Osteoblast (primary cell): ENCODE measurements around the gene CATSPERE. TPM values are rescaled to one million over a fixed set of nuclear protein-coding genes. Genes with fewer than 3 reads are reported as not detected.

Experiments
- DNase-seq: peaks from one replicate; pipeline ENCODE4 v3.0.0; 2011; ENCODE audit warnings: low spot score, mixed read lengths; ENCODE audit not compliant: insufficient read length; ENCODE audit errors: missing footprints
- H2AFZ ChIP-seq: 2 replicates; pipeline ENCODE4 v1.6.0; 2011; ENCODE audit warnings: mild to moderate bottlenecking, low read length
- H3K27ac ChIP-seq: 2 replicates; pipeline ENCODE4 v1.5.1; 2011; ENCODE audit warnings: mild to moderate bottlenecking, low read depth, low read length, moderate library complexity
- H3K27me3 ChIP-seq: 2 replicates; pipeline ENCODE4 v1.6.0; 2012; ENCODE audit warnings: mild to moderate bottlenecking, control low read depth, inconsistent platforms, low read length, moderate library complexity; ENCODE audit not compliant: insufficient read depth
- H3K36me3 ChIP-seq: 2 replicates; pipeline ENCODE4 v1.5.1; 2011; ENCODE audit warnings: mild to moderate bottlenecking, low read length, control low read depth, moderate library complexity; ENCODE audit not compliant: insufficient read depth
- H3K4me1 ChIP-seq: 2 replicates; pipeline ENCODE4 v1.5.1; 2011; ENCODE audit warnings: mild to moderate bottlenecking, low read length, control low read depth, moderate library complexity; ENCODE audit not compliant: insufficient read depth
- H3K4me2 ChIP-seq: 2 replicates; pipeline ENCODE4 v1.6.0; 2011; ENCODE audit warnings: mild to moderate bottlenecking, low read length; ENCODE audit not compliant: insufficient read depth
- H3K4me3 ChIP-seq: fragments of 200-600 bp; sonication (generic); 3 replicates; pipeline ENCODE4 v1.5.1; 2012; ENCODE audit warnings: mild to moderate bottlenecking, low read length, inconsistent platforms; ENCODE audit not compliant: insufficient read depth
- H3K79me2 ChIP-seq: 2 replicates; pipeline ENCODE4 v1.6.0; 2012; ENCODE audit warnings: mild to moderate bottlenecking, low read length, control low read depth, inconsistent platforms; ENCODE audit not compliant: insufficient read depth
- H3K9me3 ChIP-seq: 2 replicates; pipeline ENCODE4 v1.5.1; 2011; ENCODE audit warnings: low read depth, low read length, control low read depth
- H4K20me1 ChIP-seq: 2 replicates; pipeline ENCODE4 v1.6.0; 2012; ENCODE audit warnings: mild to moderate bottlenecking, low read length, control low read depth; ENCODE audit not compliant: insufficient read depth
- total RNA-seq: library from RNA; depleted of rRNA; stranded (reverse); fragments of >200 nt; gene quantifications from 2 replicates; pipeline ENCODE4 v1.2.3, GENCODE V29; 2012
- TF ChIP-seq, protein P1 (sequence below): IDR thresholded peaks from 2 replicates; pipeline ENCODE4 v1.5.1; 2011; ENCODE audit warnings: mild to moderate bottlenecking, low read depth, low read length, moderate library complexity; ENCODE audit errors: extremely low read depth

Gene CATSPERE
- total RNA-seq, 1 donor: 1.4 TPM

DNA sequence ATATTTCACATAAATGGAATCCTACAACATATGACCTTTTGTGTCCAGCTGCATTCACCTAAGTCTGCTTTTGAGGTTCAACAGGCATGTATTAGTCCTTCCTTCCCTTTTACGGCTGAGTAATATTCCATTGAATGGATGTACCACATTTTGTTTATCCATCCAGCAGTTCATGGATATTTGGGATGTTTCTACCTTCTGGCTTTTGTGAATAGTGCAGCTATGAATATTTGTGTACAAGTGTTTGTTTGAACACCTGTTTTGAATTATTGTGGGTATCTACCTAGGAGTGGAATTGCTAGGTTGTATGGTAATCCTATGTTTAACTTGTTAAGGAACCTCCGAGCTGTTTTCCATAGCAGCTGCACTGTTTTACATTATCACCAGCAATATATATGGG lies 129.6 kb downstream of the CATSPERE start:
- H3K79me2 ChIP-seq: no peaks in the 10 kb centered on the region
- TF ChIP-seq, protein P1, sequence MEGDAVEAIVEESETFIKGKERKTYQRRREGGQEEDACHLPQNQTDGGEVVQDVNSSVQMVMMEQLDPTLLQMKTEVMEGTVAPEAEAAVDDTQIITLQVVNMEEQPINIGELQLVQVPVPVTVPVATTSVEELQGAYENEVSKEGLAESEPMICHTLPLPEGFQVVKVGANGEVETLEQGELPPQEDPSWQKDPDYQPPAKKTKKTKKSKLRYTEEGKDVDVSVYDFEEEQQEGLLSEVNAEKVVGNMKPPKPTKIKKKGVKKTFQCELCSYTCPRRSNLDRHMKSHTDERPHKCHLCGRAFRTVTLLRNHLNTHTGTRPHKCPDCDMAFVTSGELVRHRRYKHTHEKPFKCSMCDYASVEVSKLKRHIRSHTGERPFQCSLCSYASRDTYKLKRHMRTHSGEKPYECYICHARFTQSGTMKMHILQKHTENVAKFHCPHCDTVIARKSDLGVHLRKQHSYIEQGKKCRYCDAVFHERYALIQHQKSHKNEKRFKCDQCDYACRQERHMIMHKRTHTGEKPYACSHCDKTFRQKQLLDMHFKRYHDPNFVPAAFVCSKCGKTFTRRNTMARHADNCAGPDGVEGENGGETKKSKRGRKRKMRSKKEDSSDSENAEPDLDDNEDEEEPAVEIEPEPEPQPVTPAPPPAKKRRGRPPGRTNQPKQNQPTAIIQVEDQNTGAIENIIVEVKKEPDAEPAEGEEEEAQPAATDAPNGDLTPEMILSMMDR: no peak
- H4K20me1 ChIP-seq: no peaks in the 10 kb centered on the region
- H3K27ac ChIP-seq: no peak overlapping the region
- H2AFZ ChIP-seq: no peak overlapping the region
- H3K36me3 ChIP-seq: no peaks in the 10 kb centered on the region
- no peak overlapping the region for H3K4me2 ChIP-seq
- H3K9me3 ChIP-seq: no peaks in the 10 kb centered on the region
- no peak for DNase-seq
- H3K4me1 ChIP-seq: no peaks in the 10 kb centered on the region
- H3K4me3 ChIP-seq: no peak overlapping the region
- H3K27me3 ChIP-seq: no peaks in the 10 kb centered on the region

DNA sequence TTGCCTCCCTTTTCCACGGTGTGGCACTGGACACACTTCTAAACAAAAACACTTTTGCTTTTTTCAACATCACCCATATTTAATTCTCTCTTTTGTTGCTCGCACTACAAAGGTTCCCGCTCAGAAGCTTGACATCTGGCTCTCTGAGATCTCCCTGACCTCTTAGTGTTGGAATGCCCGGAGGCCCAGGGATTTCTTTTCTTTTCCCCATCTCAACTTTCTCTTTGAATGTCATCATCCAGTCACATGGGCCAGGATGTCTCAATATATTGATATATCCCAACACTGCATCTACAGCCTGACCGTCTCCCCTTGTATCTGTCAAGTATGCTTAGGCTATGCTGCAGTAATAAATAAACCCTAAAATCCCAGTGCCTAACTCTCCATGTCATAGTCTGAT lies 137.5 kb downstream of the CATSPERE start:
- TF ChIP-seq, protein P1: no peak
- no peak overlapping the region for H2AFZ ChIP-seq
- no peak overlapping the region for H3K27ac ChIP-seq
- H3K4me3 ChIP-seq: no peak overlapping the region
- H4K20me1 ChIP-seq: no peaks in the 10 kb centered on the region
- H3K4me2 ChIP-seq: no peak overlapping the region
- H3K9me3 ChIP-seq: no peaks in the 10 kb centered on the region
- no peaks in the 10 kb centered on the region for H3K79me2 ChIP-seq
- H3K4me1 ChIP-seq: peaks cover 5% of the 10 kb centered on the region
- no peaks in the 10 kb centered on the region for H3K27me3 ChIP-seq
- no peak for DNase-seq
- no peaks in the 10 kb centered on the region for H3K36me3 ChIP-seq

DNA sequence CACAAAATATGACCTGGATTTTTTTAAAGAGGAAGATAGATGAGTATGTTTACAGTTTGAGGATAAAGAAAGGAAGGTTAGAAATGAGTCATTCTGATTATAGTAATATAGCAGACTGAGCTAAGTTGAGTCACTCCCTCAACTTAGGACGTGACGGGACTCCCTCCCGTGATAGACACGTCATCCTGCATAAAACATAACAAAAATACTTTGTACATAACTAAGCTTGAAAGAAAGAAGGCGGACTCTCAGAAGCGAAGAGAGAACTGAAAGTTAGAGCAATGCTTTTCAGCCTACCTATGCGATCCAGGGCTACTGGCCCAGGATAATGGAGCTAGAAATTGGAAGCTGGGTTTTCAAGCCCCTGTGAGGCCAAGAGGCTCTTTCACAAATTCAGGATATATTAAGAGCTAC lies 138.9 kb downstream of the CATSPERE start:
- Histone ChIP-seq H3K27ac (peak overlapping the region; percentile 92), H2AFZ (peak overlapping the region; percentile 79), H3K4me2 (peak overlapping the region; percentile 92), H3K79me2 (no peaks in the 10 kb centered on the region), H3K4me1 (peaks cover 5% of the 10 kb centered on the region), H3K4me3 (peak overlapping the region; percentile 68), H4K20me1 (no peaks in the 10 kb centered on the region), H3K36me3 (no peaks in the 10 kb centered on the region), H3K27me3 (peaks cover 2% of the 10 kb centered on the region), H3K9me3 (no peaks in the 10 kb centered on the region)
- TF ChIP-seq, protein P1: no peak
- peak; percentile 93 for DNase-seq

DNA sequence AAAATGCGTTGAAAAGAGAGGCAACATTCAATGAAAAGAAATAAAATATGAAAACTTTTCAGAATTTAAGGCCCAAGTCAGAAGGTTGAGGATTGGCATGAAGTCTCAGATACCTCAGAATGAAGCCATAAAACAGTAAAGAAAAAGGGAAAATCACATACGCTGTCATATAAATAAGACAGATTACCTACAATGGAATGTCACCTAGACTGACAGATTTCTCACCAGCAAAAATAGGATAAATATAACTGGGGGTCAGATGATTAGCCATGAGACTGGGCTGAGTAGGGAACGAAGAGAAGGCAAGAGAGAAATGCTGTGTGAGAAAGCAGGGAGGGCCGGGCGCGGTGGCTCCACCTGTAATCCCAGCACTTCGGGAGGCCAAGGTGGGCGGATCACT lies 140.3 kb downstream of the CATSPERE start:
- no peaks in the 10 kb centered on the region for H3K9me3 ChIP-seq
- H3K4me2 ChIP-seq: no peak overlapping the region
- TF ChIP-seq, protein P1: no peak
- H3K79me2 ChIP-seq: no peaks in the 10 kb centered on the region
- peaks cover 5% of the 10 kb centered on the region for H3K4me1 ChIP-seq
- no peaks in the 10 kb centered on the region for H3K36me3 ChIP-seq
- H3K4me3 ChIP-seq: no peak overlapping the region
- no peaks in the 10 kb centered on the region for H4K20me1 ChIP-seq
- no peak for DNase-seq
- no peak overlapping the region for H2AFZ ChIP-seq
- peaks cover 2% of the 10 kb centered on the region for H3K27me3 ChIP-seq
- H3K27ac ChIP-seq: no peak overlapping the region
